A673 (cell line): ENCODE results near the gene EHMT1. TPM values are rescaled to one million over a fixed set of nuclear protein-coding genes. Genes with fewer than 3 reads are reported as not detected.
A peak's percentile ranks its signal among the peaks of the same experiment; 100 is the strongest.
"Not testable (repeated sequence)": the region's sequence is repeated elsewhere in the genome, so short reads cannot be mapped to it uniquely, and the experiment has no call there.

Source experiments
- BruUV-seq: library from RNA; stranded (reverse); fragments of 400-500 nt; replicated peaks from 2 replicates; lab custom pipeline; 2021; lab: Mats Ljungman, UMichigan
- CTCF ChIA-PET: fragments of 300-600 bp; sonication (Branson Sonifier 250); formaldehyde crosslinking; loops from one replicate; lab custom pipeline; 2022; ENCODE audit warnings: antibody characterized with exemption; lab: Charles Lee
- POLR2A ChIA-PET: fragments of 300-600 bp; sonication (Branson Sonifier 250); formaldehyde crosslinking; loops from one replicate; lab custom pipeline; 2022; ENCODE audit warnings: antibody characterized with exemption; ENCODE audit not compliant: low non-redundant PET; lab: Charles Lee
- DNase-seq: peaks from one replicate; pipeline ENCODE4 v3.0.0-alpha.2; 2015; ENCODE audit warnings: low spot score
- H3K27ac ChIP-seq: fragments of 200-600 bp; sonication (generic); 2 replicates; pipeline ENCODE4 v1.5.1; 2016; ENCODE audit warnings: mixed run types, low read depth, mild to moderate bottlenecking, mixed read lengths, antibody characterized with exemption, low read length; ENCODE audit not compliant: poor library complexity, severe bottlenecking
- H3K27me3 ChIP-seq: fragments of 200-600 bp; sonication (generic); replicated peaks from 2 replicates; pipeline ENCODE4 v1.6.1; 2017; ENCODE audit warnings: mixed run types, low read depth, mild to moderate bottlenecking, mixed read lengths, antibody characterized with exemption, low read length; ENCODE audit not compliant: insufficient read depth, poor library complexity
- H3K36me3 ChIP-seq: fragments of 200-600 bp; sonication (generic); 2 replicates; pipeline ENCODE4 v1.6.1; 2016; ENCODE audit warnings: mixed run types, mild to moderate bottlenecking, mixed read lengths, antibody characterized with exemption, low read length; ENCODE audit not compliant: insufficient read depth, poor library complexity, severe bottlenecking
- H3K4me1 ChIP-seq: fragments of 200-600 bp; sonication (generic); 2 replicates; pipeline ENCODE4 v1.6.1; 2017; ENCODE audit warnings: mixed run types, mild to moderate bottlenecking, mixed read lengths, antibody characterized with exemption, low read length; ENCODE audit not compliant: insufficient read depth, poor library complexity, severe bottlenecking
- H3K4me3 ChIP-seq: fragments of 200-600 bp; sonication (generic); 2 replicates; pipeline ENCODE4 v1.5.1; 2016; ENCODE audit warnings: low read depth, mixed run types, mild to moderate bottlenecking, mixed read lengths, low read length; ENCODE audit not compliant: poor library complexity, severe bottlenecking
- H3K9me3 ChIP-seq: fragments of 200-600 bp; sonication (generic); 2 replicates; pipeline ENCODE4 v1.6.1; 2016; ENCODE audit warnings: mixed run types, low read depth, mild to moderate bottlenecking, mixed read lengths, antibody characterized with exemption, low read length; ENCODE audit not compliant: poor library complexity, severe bottlenecking
- EZH2 ChIP-seq: fragments of 200-600 bp; sonication (generic); IDR thresholded peaks from 2 replicates; pipeline ENCODE4 v1.6.1; 2017; ENCODE audit warnings: borderline replicate concordance, low read depth, mild to moderate bottlenecking, mixed read lengths, antibody characterized with exemption, low read length; ENCODE audit not compliant: poor library complexity, severe bottlenecking
- intact Hi-C: fragments of 100-400 bp; cut with micrococcal nuclease; formaldehyde crosslinking; loops from one replicate; pipeline ENCODE4 v1.10.0; 2022; ENCODE audit not compliant: unreplicated experiment
- total RNA-seq: library from RNA; stranded (reverse); gene quantifications from 2 replicates; pipeline ENCODE4 v1.2.3, GENCODE V29; 2021
- TF ChIP-seq, protein P1 (sequence below): fragments of 300-800, 200-600 bp; sonication (generic); conservative IDR thresholded peaks from 2 replicates; pipeline ENCODE4 v1.5.1; 2017; ENCODE audit warnings: low read depth, mild to moderate bottlenecking, antibody characterized with exemption, low read length, moderate library complexity, mixed read lengths

Gene EHMT1
- total RNA-seq, 1 experiment from 2014 or later = 115 TPM

DNA sequence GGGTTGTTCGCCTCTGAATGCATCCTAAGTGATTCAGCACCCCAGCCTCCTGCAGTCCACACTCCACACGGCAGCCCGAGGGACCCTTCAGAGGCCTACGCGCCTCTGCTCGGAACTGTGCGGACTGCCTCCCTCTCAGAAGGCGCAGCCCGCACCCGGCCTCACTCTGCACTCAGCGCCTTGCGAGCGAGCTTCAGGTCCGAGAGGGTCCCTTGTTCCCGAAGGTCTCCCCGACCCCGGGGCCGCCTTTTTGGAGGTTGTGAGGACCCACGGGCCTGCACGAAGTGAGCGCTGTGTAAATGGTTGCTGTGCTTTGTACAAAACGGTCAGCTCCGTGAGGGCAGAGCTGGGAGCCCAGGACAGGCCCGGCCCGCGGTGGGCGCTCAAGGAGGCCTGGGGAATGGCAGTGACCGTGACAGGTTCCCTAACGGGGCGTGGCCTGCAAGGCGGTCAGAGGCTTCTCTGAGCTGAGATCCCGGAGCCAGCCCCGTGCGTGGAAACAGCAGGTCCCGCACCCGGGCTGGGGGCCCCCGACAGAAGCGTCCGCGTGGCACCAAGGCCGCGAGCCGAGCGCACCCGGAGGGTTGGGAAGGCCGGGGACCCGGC is 258.1 kb downstream of the EHMT1 start:
- no peak for TF ChIP-seq EZH2
- TF ChIP-seq, protein P1, sequence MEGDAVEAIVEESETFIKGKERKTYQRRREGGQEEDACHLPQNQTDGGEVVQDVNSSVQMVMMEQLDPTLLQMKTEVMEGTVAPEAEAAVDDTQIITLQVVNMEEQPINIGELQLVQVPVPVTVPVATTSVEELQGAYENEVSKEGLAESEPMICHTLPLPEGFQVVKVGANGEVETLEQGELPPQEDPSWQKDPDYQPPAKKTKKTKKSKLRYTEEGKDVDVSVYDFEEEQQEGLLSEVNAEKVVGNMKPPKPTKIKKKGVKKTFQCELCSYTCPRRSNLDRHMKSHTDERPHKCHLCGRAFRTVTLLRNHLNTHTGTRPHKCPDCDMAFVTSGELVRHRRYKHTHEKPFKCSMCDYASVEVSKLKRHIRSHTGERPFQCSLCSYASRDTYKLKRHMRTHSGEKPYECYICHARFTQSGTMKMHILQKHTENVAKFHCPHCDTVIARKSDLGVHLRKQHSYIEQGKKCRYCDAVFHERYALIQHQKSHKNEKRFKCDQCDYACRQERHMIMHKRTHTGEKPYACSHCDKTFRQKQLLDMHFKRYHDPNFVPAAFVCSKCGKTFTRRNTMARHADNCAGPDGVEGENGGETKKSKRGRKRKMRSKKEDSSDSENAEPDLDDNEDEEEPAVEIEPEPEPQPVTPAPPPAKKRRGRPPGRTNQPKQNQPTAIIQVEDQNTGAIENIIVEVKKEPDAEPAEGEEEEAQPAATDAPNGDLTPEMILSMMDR = no peak
- Histone ChIP-seq H3K27ac (no peak overlapping the region), H3K9me3 (no peaks in the 10 kb centered on the region), H3K4me3 (no peak overlapping the region), H3K36me3 (no peaks in the 10 kb centered on the region), H3K27me3 (peaks cover 21% of the 10 kb centered on the region), H3K4me1 (no peaks in the 10 kb centered on the region)
- intact Hi-C loops = no loop called here
- BruUV-seq = no TSS peak
- DNase-seq = no peak
- ChIA-PET CTCF (no interaction called here), POLR2A (no interaction called here)

DNA sequence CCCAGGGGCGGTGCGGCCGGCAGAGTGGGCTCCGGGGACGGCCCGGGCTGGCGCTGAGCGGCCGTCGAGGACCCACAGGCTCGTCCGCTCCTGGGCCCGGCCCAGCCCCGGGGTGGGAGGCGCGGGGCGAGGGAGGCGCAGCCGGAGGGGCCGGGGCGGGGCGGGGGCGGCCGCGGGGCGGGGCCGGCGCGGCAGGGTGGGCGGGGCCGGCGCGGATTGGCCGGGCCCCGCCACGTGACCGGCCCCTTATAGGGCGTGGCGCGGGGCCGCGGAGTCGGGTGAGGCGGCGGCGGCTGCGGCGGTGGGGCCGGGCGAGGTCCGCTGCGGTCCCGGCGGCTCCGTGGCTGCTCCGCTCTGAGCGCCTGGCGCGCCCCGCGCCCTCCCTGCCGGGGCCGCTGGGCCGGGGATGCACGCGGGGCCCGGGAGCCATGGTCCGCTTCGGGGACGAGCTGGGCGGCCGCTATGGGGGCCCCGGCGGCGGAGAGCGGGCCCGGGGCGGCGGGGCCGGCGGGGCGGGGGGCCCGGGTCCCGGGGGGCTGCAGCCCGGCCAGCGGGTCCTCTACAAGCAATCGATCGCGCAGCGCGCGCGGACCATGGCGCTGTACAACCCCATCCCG is 258.8 kb downstream of the EHMT1 start, which contains the start of gene CACNA1B:
Gene CACNA1B, plus strand, starts transcription at position 277 of the 617 bp plus-strand sequence. Its CDS starts 152 bp downstream, at position 429.
- H3K9me3 ChIP-seq, intact Hi-C loops, CTCF ChIA-PET, POLR2A ChIA-PET, H3K36me3 ChIP-seq, H3K27ac ChIP-seq, H3K4me1 ChIP-seq, BruUV-seq: not testable (repeated sequence)
- peak within 1 kb of the TSS; percentile 24 for H3K4me3 ChIP-seq
- DNase-seq = peak; percentile 46
- H3K27me3 ChIP-seq = peaks cover 14% of the 10 kb centered on the region

DNA sequence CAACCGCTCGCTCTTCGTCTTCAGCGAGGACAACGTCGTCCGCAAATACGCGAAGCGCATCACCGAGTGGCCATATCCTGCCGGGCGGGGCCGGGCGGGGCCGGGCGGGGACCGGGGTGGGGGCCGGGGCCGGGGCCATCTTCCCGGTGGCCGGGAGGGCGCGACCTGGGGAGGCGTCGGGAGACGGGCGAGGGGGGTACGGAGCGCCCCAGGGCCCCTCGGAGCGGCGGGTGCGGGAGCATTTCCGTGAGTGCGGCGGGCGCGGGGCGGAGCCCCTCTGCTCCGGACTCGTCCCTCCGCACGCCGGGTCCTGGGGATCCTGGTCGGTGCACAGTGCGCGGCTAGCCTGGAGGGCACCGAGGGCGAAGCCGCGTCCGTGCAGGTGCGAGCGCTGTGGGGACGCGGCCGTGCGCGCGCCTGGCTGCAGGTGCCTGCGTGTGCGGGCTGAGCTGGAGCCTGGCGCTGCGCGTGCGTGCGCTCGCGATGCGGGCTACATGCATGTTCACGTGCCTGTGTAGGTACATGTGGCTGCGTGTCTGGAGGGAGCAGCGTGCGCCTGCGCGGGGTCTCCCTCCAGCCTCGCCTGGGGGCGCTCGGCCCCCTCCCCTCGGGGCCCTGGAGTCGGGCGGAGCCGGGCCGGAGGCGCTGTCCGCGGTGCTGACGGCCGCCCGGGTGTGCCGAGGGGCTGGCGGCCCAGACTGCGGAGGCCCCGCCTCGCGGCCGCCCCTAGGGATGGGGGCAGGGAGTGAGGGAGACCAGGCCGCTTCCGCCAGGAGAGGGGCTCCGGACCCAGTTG is 259.5 kb downstream of the EHMT1 start:
- POLR2A ChIA-PET = no interaction called here
- no peak overlapping the region for H3K27ac ChIP-seq
- BruUV-seq = no TSS peak
- H3K36me3 ChIP-seq = no peaks in the 10 kb centered on the region
- H3K27me3 ChIP-seq = peaks cover 11% of the 10 kb centered on the region
- CTCF ChIA-PET = no interaction called here
- no peaks in the 10 kb centered on the region for H3K9me3 ChIP-seq
- H3K4me3 ChIP-seq = peak overlapping the region; percentile 24
- intact Hi-C loops = no loop called here
- no peak for TF ChIP-seq EZH2
- TF ChIP-seq, protein P1 = peak; percentile 24; the same call in 1 of the 2 replicates
- no peaks in the 10 kb centered on the region for H3K4me1 ChIP-seq
- DNase-seq = peak; percentile 71
